ENCODE data around the gene RASGRF2. TPM values are rescaled to one million over a fixed set of nuclear protein-coding genes. Genes with fewer than 3 reads are reported as not detected.

Gene RASGRF2
- polyA plus RNA-seq, 2 of the 4 experiments (the other 2 are of a cell fraction), result 1.4 to 2.1 TPM

GRCh38 chr5:81167078-81167477, 206.9 kb downstream of the RASGRF2 start (continued):
- TF ChIP-seq BCL3 (IDR thresholded peaks at IDR 0.05) (no peak), CHD4 (IDR thresholded peaks at IDR 0.05; ENCODE audit: borderline replicate concordance) (no peak), CEBPB (IDR thresholded peaks at IDR 0.05) (no peak), TP53 (CRISPR knock-in tag; IDR thresholded peaks at IDR 0.05) (no peak), FOSB (CRISPR knock-in tag; IDR thresholded peaks at IDR 0.05) (no peak)

GRCh38 chr5:81167544-81167943, 207.4 kb downstream of the RASGRF2 start:
- 44% methylated on average over 8 of the region's 8 CpGs for WGBS (ENCODE audit: missing lambda C conversion rate)
- no peak overlapping the region for H3K4me2 ChIP-seq
- H3K4me1 ChIP-seq, result no peaks in the 10 kb centered on the region
- no peak for DNase-seq (ENCODE audit: low read depth in 1 of 2, low spot score in 1 of 2)
- CTCF ChIA-PET, result interaction anchor here (1.2 to 2.8 kb wide), 5 partner anchors 9 to 480 kb away, joined by 6 to 30 read pairs (median 11); no protein-coding TSS in a partner anchor
- no peak overlapping the region for H3K4me3 ChIP-seq
- no peaks in the 10 kb centered on the region for H3K9me3 ChIP-seq
- H3K27ac ChIP-seq, result no peak overlapping the region
- peak in 1 of 2 experiments; percentile 15; a peak in 1 of 6 replicates for ATAC-seq
- TF ChIP-seq JUN (IDR thresholded peaks at IDR 0.05), result no peak
- no peak for TF ChIP-seq FOSL2 (IDR thresholded peaks at IDR 0.05)
- TF ChIP-seq FOSL2 (CRISPR knock-in tag; IDR thresholded peaks at IDR 0.05), result no peak
- no peak for TF ChIP-seq E2F6 (IDR thresholded peaks at IDR 0.05; ENCODE audit: borderline replicate concordance, low read depth)
- TF ChIP-seq PBX3 (IDR thresholded peaks at IDR 0.05), result no peak
- no peak for TF ChIP-seq MAZ (IDR thresholded peaks at IDR 0.05; ENCODE audit: borderline replicate concordance, low read depth, low read length)
- POLR2A ChIA-PET, result no interaction called here
- no peak for FAIRE-seq

- no peak for FAIRE-seq
Measured at GRCh38 chr5:81169924-81170323, 209.8 kb downstream of the RASGRF2 start.

GRCh38 chr5:81171769-81172168, 211.6 kb downstream of the RASGRF2 start:
- CTCF ChIA-PET, result no interaction called here
- Histone ChIP-seq H3K27ac (no peak overlapping the region), H3K4me2 (no peak overlapping the region), H3K4me1 (no peaks in the 10 kb centered on the region), H3K4me3 (no peak overlapping the region), H3K9me3 (no peaks in the 10 kb centered on the region)
- POLR2A ChIA-PET, result no interaction called here
- no peak for ATAC-seq
- TF ChIP-seq FOSL2 (IDR thresholded peaks at IDR 0.05) (no peak), FOSL2 (CRISPR knock-in tag; IDR thresholded peaks at IDR 0.05) (no peak), EP300 (IDR thresholded peaks at IDR 0.05) (no peak), TFCP2L1 (CRISPR knock-in tag; IDR thresholded peaks at IDR 0.05) (no peak), CTCF (IDR thresholded peaks at IDR 0.05) (no peak), HMGXB4 (CRISPR knock-in tag; IDR thresholded peaks at IDR 0.05; ENCODE audit: borderline replicate concordance) (no peak), E2F6 (IDR thresholded peaks at IDR 0.05; ENCODE audit: borderline replicate concordance, low read depth) (no peak), SMC3 (IDR thresholded peaks at IDR 0.05) (no peak)
- DNase-seq (ENCODE audit: low read depth in 1 of 2, low spot score in 1 of 2), result no peak
- no peak for FAIRE-seq
- 43% methylated on average over 4 of the region's 4 CpGs for WGBS (ENCODE audit: missing lambda C conversion rate)

More at GRCh38 chr5:81169924-81170323, 209.8 kb downstream of the RASGRF2 start:
- CTCF ChIA-PET, result interaction anchor here (1.5 kb wide), 1 partner anchor 26 kb away, joined by 3 read pairs; no protein-coding TSS in a partner anchor
- no peak overlapping the region for H3K4me2 ChIP-seq
- H3K4me3 ChIP-seq, result no peak overlapping the region
- ATAC-seq, result no peak
- 52% methylated on average over 2 of the region's 2 CpGs for WGBS (ENCODE audit: missing lambda C conversion rate)
- TF ChIP-seq PBX3 (IDR thresholded peaks at IDR 0.05) (no peak), RNF2 (IDR thresholded peaks at IDR 0.05; ENCODE audit: borderline replicate concordance, low read depth) (no peak), EP300 (IDR thresholded peaks at IDR 0.05) (no peak), TP53 (CRISPR knock-in tag; IDR thresholded peaks at IDR 0.05) (no peak), FOSL2 (IDR thresholded peaks at IDR 0.05) (no peak), FOSL2 (CRISPR knock-in tag; IDR thresholded peaks at IDR 0.05) (no peak), ZNF302 (CRISPR knock-in tag; IDR thresholded peaks at IDR 0.05) (no peak), MYC (IDR thresholded peaks at IDR 0.05; ENCODE audit: borderline replicate concordance, low read length) (no peak), POLR2A (IDR thresholded peaks at IDR 0.05; ENCODE audit: low read length) (no peak), HDAC2 (IDR thresholded peaks at IDR 0.05) (no peak), MAZ (IDR thresholded peaks at IDR 0.05; ENCODE audit: borderline replicate concordance, low read depth, low read length) (no peak), NR3C1 (IDR thresholded peaks at IDR 0.05) (no peak), FOXS1 (CRISPR knock-in tag; IDR thresholded peaks at IDR 0.05) (no peak), EHF (CRISPR knock-in tag; IDR thresholded peaks at IDR 0.05) (no peak), POLR2AphosphoS2 (conservative IDR thresholded peaks at IDR 0.05; ENCODE audit: low read length) (no peak), ZC3H11A (IDR thresholded peaks at IDR 0.05) (no peak)
- no peak for DNase-seq (ENCODE audit: low read depth in 1 of 2, low spot score in 1 of 2)
- POLR2A ChIA-PET, result no interaction called here
- H3K4me1 ChIP-seq, result no peaks in the 10 kb centered on the region
- H3K27ac ChIP-seq, result no peak overlapping the region
- H3K9me3 ChIP-seq, result no peaks in the 10 kb centered on the region

Measured in A549 (cell line).